ENCODE data around the gene SEMA3E. TPM values are rescaled to one million over a fixed set of nuclear protein-coding genes. Genes with fewer than 3 reads are reported as not detected.

Gene SEMA3E
- total and polyA plus RNA-seq, 10 of the 15 experiments (the other 5 are each of a cell fraction or from before 2014, with no cell fraction given), result 0.08 to 2.0 (median 0.82) TPM

GRCh38 chr7:83608716-83609115 is 40.2 kb downstream of the SEMA3E start (continued):
- no peak for TF ChIP-seq KAT2A (conservative IDR thresholded peaks at IDR 0.05; ENCODE audit: control insufficient read depth, low read depth, low read length)

GRCh38 chr7:83603649-83604048 is 45.3 kb downstream of the SEMA3E start:
- intact Hi-C loops (cut with micrococcal nuclease; ENCODE audit: unreplicated experiment) (no loop called here), in situ Hi-C loops (cut with MboI) (no loop called here)
- Histone ChIP-seq H3K36me3 (ENCODE audit: control insufficient read depth in 2 of 2, insufficient read depth in 2 of 2, low read length in 1 of 2) (no peaks in the 10 kb centered on the region), H2AFZ (ENCODE audit: control insufficient read depth, low read depth, low read length) (no peak overlapping the region), H4K20me1 (ENCODE audit: control insufficient read depth, insufficient read depth) (no peaks in the 10 kb centered on the region), H3K27me3 (replicated peaks in 1 of 2; ENCODE audit: control insufficient read depth in 2 of 2, insufficient read depth in 2 of 2, low read length in 1 of 2) (no peaks in the 10 kb centered on the region; a peak in 1 of 4 replicates), H3K27ac (ENCODE audit: control insufficient read depth, insufficient read depth) (no peak overlapping the region), H3K4me1 (ENCODE audit: control insufficient read depth, insufficient read depth, low read length) (no peaks in the 10 kb centered on the region), H3K79me2 (ENCODE audit: control insufficient read depth, insufficient read depth, low read length) (no peaks in the 10 kb centered on the region), H3K4me3 (no peak overlapping the region), H3K4me2 (ENCODE audit: control insufficient read depth, insufficient read depth) (no peak overlapping the region), H3K9ac (ENCODE audit: control insufficient read depth, insufficient read depth, low read length) (no peak overlapping the region), H3K9me3 (replicated peaks; ENCODE audit: control insufficient read depth, insufficient read depth, low read length) (no peaks in the 10 kb centered on the region)
- ChIA-PET POLR2A (no interaction called here), CTCF (no interaction called here), RAD21 (ENCODE audit: unreplicated experiment) (no interaction called here), SMC1A (ENCODE audit: uncharacterized antibody, unreplicated experiment) (interaction anchor here (0.9 to 1.2 kb wide), 2 partner anchors 8 to 52 kb away, joined by 3 to 4 read pairs; no protein-coding TSS in a partner anchor)
- no peak for FAIRE-seq
- DNase-seq (ENCODE audit: low read depth, low spot score), result no peak
- 94% methylated on average over 1 of the region's 1 CpG for WGBS (ENCODE audit: insufficient coverage, insufficient replicate concordance, low lambda C conversion rate, missing lambda C conversion rate)
- BruUV-seq (replicated peaks), result no TSS peak
- no peak for ATAC-seq
- TF ChIP-seq PKNOX1 (IDR thresholded peaks at IDR 0.05) (no peak), IRF3 (IDR thresholded peaks at IDR 0.05) (no peak), SMAD5 (IDR thresholded peaks at IDR 0.05; ENCODE audit: low read depth) (no peak), PAX5 (IDR thresholded peaks at IDR 0.05; ENCODE audit: borderline replicate concordance, low read depth, low read length) (no peak), PRDM15 (CRISPR knock-in tag; IDR thresholded peaks at IDR 0.05) (no peak), FOXK2 (IDR thresholded peaks at IDR 0.05) (no peak), HCFC1 (IDR thresholded peaks at IDR 0.05; ENCODE audit: low read length) (no peak), WRNIP1 (IDR thresholded peaks at IDR 0.05; ENCODE audit: borderline replicate concordance, low read depth, low read length) (no peak), ZNF207 (IDR thresholded peaks at IDR 0.05; ENCODE audit: borderline replicate concordance) (no peak), RELB (IDR thresholded peaks at IDR 0.05; ENCODE audit: low read depth) (no peak), CEBPB (IDR thresholded peaks at IDR 0.05; ENCODE audit: borderline replicate concordance in 1 of 2, low read depth in 2 of 2, low read length in 2 of 2) (no peak)

All from GM12878 (cell line).